HG02870 (cell line): ENCODE results near the gene WDR37.

Experiments
- ATAC-seq: cut with Tn5 transposase; IDR thresholded peaks from one replicate; pipeline ENCODE4 v1.9.1; 2021; ENCODE audit warnings: mild to moderate bottlenecking, moderate library complexity; ENCODE audit not compliant: unreplicated experiment

The WDR37 gene

GRCh38 chr10:1122349-1122748 is 66.2 kb downstream of the WDR37 start:
- no peak for ATAC-seq

DNA sequence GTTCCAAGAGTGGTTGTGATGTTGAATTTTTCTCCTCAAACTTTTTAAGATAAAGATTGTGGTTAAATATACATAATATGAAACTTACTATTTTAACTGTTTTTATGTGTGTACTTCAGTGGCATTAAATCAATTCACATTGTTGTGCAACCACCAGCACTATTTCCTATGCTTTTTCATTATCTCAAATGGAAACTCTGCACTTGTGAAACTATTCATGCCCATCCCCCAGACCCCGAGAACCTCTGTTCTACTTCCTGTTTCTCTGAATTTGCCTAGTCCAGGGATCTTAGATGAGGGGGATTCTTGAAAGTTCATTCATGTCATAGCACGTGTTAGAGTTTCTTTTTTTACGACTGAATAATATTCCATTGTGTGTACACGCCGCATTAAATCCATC is 67.0 kb downstream of the WDR37 start:
- no peak for ATAC-seq

GRCh38 chr10:1123972-1124371 is 67.8 kb downstream of the WDR37 start:
- no peak for ATAC-seq

DNA sequence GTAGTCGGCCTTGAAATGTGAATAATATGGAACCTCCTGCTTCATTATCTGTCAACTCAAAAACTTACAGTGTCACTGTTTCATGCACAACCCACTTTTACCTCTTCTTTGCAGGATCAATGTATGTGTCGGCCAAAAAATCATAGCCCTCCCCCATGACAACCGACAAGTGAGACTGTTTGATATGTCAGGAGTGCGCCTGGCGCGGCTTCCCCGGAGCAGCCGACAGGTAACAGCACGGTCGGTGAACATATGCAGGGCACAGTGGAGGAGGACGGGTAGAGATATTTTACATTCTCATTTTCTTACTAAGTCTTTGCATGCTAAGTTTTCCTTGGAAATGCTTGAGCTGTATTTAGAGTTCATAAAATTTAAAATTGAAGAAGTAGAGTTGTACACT is 68.6 kb downstream of the WDR37 start:
- ATAC-seq: no peak

GRCh38 chr10:1126461-1126860 is 70.3 kb downstream of the WDR37 start:
- ATAC-seq: no peak

DNA sequence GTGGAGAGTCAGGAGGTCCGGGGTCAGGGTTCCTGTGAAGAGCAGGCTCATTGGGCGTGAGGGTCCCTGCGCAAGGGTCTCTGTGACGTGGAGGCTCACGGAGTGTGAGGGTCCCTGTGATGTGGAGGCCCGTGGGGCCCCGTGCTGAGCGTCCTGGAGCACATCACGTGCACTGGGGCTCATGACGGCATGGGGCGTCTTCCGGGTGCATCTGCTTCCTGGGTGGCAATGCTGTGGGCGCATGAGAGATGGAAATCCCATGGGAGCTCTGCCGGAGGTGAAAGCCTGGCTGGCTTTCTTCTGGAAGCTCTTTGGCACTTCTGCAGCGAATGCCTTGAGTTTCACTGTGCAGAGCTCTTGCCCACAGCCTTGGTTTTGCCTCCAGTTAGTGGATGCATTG is 71.4 kb downstream of the WDR37 start:
- ATAC-seq: no peak

DNA sequence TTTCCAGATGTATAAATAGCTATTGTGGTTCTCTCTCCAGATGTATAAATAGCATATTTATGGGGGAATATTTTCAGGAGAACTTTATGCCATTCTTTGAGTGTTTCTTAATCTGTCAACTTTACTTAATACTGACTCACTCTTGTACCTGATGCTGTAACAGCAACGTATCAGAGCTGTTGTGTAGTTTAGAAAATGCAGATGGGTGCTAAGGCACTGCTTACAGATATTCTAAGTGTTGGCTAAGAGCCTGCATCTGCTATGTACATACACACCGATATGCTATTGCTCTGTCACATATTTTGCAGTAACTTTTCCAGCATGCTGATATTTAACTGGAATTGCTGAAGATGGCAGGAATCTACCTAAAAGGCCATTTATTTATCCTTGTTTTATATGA is 71.9 kb downstream of the WDR37 start:
- ATAC-seq: no peak

- no peak for ATAC-seq
Observed at GRCh38 chr10:1128649-1129048, 72.5 kb downstream of the WDR37 start.

DNA sequence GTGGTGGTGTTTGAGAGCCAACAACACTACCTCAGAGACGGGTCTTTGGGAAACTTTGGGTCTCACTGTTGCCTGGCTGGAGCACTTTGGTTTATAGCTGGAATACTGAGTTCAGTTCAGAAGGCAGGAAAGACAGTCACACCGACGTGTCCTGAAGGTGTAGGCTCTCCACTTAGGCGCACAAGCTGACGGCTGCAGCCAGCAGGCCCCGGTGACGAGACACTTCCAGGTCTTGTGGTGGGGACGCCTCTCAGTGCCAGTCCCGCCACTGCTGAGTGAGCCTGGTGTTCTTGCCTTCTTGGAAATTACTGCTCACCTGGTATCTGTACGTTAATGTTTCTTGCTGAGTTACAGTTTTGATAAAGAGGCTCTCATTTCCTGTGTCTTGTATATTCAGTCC is 74.0 kb downstream of the WDR37 start:
- no peak for ATAC-seq

DNA sequence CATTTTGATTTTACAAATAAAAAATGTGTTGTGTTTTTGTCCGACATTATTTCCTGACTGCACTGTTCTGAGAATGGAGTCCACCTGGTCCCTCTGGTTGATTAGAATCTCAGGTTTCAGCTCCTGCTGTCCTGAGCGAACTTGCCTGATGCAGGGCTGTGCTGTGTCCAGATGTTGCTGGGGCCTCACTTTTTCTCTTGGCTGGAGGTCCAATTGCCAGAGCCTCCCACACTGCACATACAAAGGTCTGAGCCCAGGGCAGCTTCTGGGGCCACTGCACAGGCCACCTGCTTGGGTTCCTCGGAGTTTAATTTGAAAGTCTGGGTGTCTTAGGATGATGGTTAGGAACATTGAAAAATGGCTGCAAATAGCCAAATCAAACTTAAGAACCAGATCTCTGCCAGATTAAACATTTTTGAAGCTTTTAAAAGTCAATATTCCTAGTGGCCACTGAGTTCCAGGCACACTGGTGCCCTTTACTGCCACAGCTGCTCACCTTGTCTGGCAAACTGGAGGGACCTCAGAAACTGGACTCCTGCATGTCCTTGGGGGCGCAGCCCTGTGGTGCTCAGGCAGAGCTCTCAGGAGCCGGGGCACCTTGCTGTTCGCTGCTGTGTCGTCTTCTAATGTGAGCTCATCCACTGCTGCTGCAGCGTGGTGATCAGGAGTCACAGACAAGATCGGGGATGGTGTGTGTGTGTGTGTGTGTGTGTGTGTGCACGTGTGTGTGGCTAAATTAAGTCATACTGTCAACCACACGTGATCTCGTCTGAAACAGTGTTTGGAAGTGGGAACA is 75.0 kb downstream of the WDR37 start:
- no peak for ATAC-seq

DNA sequence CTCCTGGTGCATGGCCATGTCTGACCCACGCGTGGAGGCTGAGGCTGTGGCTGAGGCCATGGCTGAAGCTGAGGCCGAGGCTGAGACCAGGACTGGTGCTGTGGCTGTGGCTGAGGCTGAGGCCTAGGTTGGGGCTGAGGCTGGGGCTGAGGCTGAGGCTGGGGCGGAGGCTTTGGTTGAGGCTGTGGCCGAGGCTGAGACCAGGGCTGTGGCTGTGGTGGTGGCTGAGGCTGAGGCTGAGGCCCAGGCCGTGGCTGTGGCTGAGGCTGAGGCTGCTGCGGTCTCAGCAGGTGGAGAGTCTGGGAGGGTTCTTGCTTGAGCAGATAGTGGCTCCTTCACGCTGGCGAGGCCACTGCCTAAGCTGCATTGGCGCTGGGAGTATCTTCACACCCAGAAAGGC is 76.4 kb downstream of the WDR37 start:
- ATAC-seq: no peak

DNA sequence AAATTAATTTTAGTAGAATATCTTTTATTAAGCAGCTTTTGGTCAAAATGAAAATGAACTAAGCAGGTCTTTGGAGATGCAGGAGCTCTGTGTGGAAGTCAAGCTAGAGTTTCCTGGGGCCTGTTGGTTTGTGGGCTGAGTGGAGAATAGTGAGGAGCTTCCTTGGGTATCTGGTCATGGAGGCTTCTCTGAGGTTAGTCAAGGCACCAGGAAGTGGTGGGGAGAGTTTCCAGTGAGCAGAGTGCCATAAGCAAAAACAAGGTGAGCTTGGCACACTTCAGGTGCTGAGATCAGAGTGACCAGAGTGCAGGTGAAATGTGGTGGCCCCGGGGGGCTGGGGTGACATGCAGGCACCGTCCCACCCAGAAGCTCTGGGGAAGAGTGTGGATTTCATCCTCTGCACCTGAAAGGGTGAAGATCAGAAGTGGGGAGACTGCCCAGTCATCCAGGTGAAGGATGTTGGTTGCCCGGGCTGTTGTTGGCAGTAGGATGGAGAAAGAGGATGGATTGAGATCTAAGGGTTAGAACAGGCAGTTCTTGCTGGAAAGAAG is 77.4 kb downstream of the WDR37 start:
- ATAC-seq: no peak

DNA sequence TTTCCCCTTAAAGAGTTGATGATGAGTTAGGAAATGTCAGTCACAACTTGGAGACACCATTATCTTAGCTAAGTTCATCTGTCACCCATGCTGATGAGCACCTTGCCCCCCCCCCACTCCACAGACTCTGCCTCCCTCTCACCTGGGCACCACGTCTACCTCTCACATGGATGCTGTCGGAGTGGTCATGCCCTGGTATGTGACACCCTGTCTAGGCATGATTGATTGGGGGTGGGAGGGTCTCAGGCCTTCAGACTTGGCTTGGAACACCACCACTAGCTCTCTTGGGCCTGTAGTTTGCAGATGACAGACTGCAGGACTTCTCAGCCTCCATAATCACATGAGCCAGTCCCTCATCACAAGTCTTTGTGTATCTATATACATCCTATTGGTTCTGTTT is 78.0 kb downstream of the WDR37 start:
- ATAC-seq: no peak

GRCh38 chr10:1136268-1136667 is 80.1 kb downstream of the WDR37 start:
- ATAC-seq: no peak

DNA sequence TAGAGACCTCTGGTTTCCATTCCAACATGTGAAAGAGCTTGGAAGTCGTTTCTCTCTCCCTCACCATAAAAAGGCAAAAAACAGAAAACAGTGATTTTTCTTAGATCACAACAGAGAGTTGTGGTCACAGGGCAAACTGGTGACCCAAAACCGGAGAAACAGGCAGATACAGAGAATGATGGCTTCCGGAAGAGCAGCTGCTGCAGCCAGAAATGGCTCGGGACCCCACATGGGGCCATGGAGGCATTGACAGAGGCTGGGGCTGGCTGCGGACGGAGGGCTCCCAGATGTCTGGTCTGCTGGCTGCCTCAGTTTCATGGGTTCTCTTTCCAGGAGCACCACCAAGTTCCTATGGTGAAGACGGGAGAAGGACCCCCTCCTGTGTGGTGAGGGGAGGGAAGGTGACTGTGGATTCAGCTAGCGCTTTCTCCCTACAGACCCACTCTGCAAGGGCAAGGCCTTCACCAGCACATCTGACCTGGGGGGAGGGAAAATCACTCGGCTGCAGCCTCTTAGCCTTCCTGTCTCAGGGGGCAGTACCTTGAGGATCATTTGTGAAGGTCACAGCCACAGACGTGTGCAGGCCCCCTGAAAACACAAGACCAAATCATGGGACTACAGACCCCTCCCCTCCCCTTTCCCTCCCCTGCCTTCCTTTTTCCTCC is 81.4 kb downstream of the WDR37 start:
- ATAC-seq: no peak

- no peak for ATAC-seq
Observed at GRCh38 chr10:1138529-1138928, 82.3 kb downstream of the WDR37 start.

- ATAC-seq: no peak
Observed at GRCh38 chr10:1141261-1141660, 85.1 kb downstream of the WDR37 start.

DNA sequence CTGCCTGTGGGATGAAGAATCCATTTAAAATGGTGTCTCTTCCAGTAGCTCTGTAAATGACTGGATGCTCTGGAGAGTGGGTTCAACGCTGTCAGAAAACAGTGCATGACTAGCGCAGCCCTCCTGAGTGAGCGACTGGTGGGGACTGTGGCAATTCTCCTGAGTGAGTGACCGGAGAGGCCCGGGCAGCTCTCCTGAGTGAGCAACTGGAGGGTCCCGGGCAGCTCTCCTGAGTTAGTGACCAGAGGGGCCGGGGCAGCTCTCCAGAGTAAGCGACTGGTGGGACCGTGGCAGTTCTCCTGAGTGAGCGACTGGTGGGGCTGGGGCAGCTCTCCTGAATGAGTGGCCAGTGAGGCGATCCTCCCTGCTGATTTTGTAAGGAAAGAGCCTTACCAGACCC is 85.5 kb downstream of the WDR37 start:
- no peak for ATAC-seq

DNA sequence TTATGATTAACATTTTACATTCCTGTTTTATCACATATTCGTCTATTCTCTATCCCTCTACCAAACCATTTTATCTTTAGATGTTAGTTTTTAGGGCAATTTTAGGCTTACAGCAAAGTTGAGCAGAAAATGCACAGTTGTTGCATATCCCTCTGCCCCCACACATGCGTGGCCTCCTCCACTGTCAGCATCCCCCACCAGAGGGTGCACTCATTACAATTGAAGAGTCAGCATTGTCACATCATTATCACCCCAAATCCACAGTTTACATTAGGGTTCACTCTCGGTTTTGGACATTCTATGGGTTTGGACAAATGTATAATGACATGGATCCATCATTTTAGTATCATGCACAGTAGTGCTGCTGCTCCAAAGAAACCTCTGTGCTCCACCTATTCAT is 86.4 kb downstream of the WDR37 start:
- ATAC-seq: no peak

DNA sequence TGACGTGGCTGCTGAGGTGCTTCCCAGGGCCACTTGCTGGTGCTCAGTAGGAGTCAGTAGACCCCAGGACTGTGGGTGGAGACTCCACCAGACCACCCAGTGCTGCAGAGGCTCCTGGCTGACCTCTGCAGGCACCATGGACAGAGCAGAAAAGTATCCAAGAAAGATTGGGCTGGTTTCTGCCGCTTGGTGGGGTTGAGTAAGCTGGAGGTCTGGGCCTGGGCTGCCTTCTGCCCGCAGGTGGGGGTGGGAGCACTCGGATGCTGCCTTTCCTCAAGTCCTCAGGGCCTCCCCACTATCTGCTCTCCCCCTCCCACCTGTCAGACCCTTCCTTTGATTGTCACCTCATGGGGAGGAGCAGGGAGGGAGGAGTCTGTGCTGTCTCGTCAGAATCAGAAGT is 91.6 kb downstream of the WDR37 start:
- no peak for ATAC-seq

GRCh38 chr10:1148855-1149605 is 92.8 kb downstream of the WDR37 start:
- ATAC-seq: no peak
